A549 treated with CORT108297 at 1 μM for 4 hours (cell line): ENCODE data around the gene ATF5. TPM values are rescaled to one million over a fixed set of nuclear protein-coding genes. Genes with fewer than 3 reads are reported as not detected.

Source experiments
- total RNA-seq: library from RNA; stranded (reverse); fragments of 200-300 nt; extraction: Qiagen RNA extraction; gene quantifications from 5 replicates; pipeline ENCODE4 v1.2.3, GENCODE V29; 2022

ATF5 gene
- total RNA-seq = 47.9 to 57.1 TPM (median 54.0 TPM) in 5 replicates

GRCh38 chr19:49929121-49929610 lies at the start of gene ATF5, which contains the start of gene NUP62:
TSS of gene ATF5 (plus strand) at chr19:49929205. CDS start at chr19:49930851, 1,646 bp downstream.
TSS of gene NUP62 (minus strand) at chr19:49929504. CDS start at chr19:49909807, 19,697 bp downstream.

GRCh38 chr19:49896863-49897621 lies 32.0 kb upstream of the ATF5 start, which contains the start of gene IL4I1:
TSS of gene IL4I1 (minus strand) at chr19:49896887. CDS start at chr19:49896160, 727 bp downstream.

GRCh38 chr19:49960980-49961379 lies 32.0 kb downstream of the ATF5 start, which contains the start of gene SIGLEC11:
TSS of gene SIGLEC11 (minus strand) at chr19:49961172. CDS start at chr19:49961081, 91 bp downstream.

Other genes with a start within 250 kb of the ATF5 start
- 3.4 to 6.5 TPM (median 6.0 TPM) in 5 replicates for gene ADM5, start 239.6 kb upstream of the ATF5 start, total RNA-seq
- 12.0 to 15.0 TPM (median 12.8 TPM) in 5 replicates for gene CPT1C, start 238.1 kb upstream of the ATF5 start, total RNA-seq
- not detected in 5 replicates for gene TSKS, start 165.9 kb upstream of the ATF5 start, total RNA-seq
- gene AP2A1, start 162.2 kb upstream of the ATF5 start, total RNA-seq = 40.6 to 58.3 TPM (median 56.1 TPM) in 5 replicates
- 12.8 to 15.6 TPM (median 15.3 TPM) in 5 replicates for gene FUZ, start 115.9 kb upstream of the ATF5 start, total RNA-seq
- 45.5 to 76.6 TPM (median 69.6 TPM) in 5 replicates for gene MED25, start 110.9 kb upstream of the ATF5 start, total RNA-seq
- 106 to 161 TPM (median 152 TPM) in 5 replicates for gene PTOV1, start 78.0 kb upstream of the ATF5 start, total RNA-seq
- gene PNKP, start 61.6 kb upstream of the ATF5 start, total RNA-seq = 40.8 to 62.1 TPM (median 54.2 TPM) in 5 replicates
- 66.3 to 120 TPM (median 113 TPM) in 5 replicates for gene AKT1S1, start 51.9 kb upstream of the ATF5 start, total RNA-seq
- 20.1 to 24.1 TPM (median 23.8 TPM) in 5 replicates for gene TBC1D17, start 51.5 kb upstream of the ATF5 start, total RNA-seq
- gene IL4I1, start 32.3 kb upstream of the ATF5 start, total RNA-seq = 0.61 to 1.2 TPM (median 0.96 TPM) in 5 replicates
- 74.2 to 98.4 TPM (median 95.7 TPM) in 5 replicates for gene NUP62, start 299 bp downstream of the ATF5 start, total RNA-seq
- not detected in 5 replicates for gene SIGLEC11, start 32.0 kb downstream of the ATF5 start, total RNA-seq
- 39.7 to 45.9 TPM (median 41.5 TPM) in 5 replicates for gene VRK3, start 96.2 kb downstream of the ATF5 start, total RNA-seq
- 6.8 to 11.0 TPM (median 10.0 TPM) in 5 replicates for gene ZNF473, start 96.8 kb downstream of the ATF5 start, total RNA-seq
- not detected in 5 replicates for gene IZUMO2, start 234.1 kb downstream of the ATF5 start, total RNA-seq